ENCODE measurements around the gene SFXN2.

Gene SFXN2

DNA sequence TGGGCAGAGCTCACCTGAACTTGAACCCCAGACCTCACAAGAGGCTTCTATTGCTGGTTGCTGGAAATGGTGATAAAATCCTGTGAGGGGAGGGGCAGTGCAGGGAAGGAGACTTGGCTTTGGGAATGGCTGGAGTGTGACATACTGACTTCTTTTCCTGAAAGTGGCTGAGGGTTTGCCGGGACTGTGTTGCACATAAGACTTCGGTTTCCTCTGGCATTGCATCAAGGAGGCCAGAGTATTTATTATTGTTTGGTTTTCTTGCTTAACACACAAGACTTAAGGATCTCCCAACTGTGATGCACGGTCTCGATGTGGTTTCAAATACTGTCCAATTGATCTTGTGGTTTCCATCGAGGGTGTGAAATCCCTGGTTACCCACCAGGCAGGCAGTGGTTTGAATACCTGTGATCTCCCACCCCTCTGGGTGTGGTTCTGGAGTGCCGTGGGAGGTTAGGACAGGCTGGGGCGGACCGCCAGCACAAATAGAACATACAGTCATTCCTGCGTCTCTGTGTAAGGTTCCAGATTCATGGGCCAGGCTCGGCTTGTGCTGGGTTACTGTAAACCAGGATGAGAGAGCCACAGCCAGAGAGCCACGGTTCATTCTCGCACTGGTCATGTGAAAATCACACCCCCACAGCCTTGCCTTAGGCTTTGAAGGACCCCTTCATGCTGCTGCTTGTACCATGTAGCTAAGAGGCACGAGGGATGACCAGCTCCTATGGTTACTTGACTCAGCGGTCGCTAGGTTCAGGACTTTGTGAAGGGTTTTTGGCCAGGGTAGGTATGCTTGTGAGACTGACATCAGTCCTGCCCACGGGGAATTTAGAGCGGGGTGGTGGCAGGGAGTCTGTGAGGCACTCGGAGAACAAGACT lies 68.5 kb downstream of the SFXN2 start:
- Histone ChIP-seq H3K27ac (replicated peaks) (0 out of 2 replicates have a peak overlapping the region, but pooled peaks have one; percentile 9), H3K4me3 (replicated peaks; ENCODE audit: insufficient read depth, low read length) (no peak overlapping the region), H3K27me3 (ENCODE audit: insufficient read depth, poor library complexity, severe bottlenecking) (no peaks in the 10 kb centered on the region)
- no peak for DNase-seq (ENCODE audit: low read depth in 1 of 2, low spot score in 1 of 2)
- TF ChIP-seq SPI1 (IDR thresholded peaks at IDR 0.05; ENCODE audit: borderline replicate concordance, low read depth): no peak

DNA sequence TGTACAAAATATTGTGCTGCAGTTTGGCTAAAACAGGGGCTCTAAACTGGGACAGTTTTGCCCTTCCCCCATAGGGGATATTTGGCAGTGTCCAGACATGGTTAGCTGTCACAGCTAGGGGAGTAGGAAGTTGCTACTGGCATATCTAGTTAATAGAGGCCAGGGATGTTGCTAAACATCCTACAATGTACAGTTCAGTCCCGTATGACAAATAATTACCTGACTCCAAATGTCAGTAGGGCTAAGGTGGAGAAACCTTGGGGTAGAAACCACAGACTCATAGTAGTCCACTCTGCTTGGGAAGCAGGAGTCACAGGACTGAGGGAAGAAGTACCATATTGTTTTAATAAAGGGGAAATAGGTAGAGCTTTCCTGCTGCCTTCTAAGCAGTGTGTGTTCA lies 69.1 kb downstream of the SFXN2 start:
- Histone ChIP-seq H3K27ac (replicated peaks) (no peak overlapping the region), H3K27me3 (ENCODE audit: insufficient read depth, poor library complexity, severe bottlenecking) (no peaks in the 10 kb centered on the region), H3K4me3 (replicated peaks; ENCODE audit: insufficient read depth, low read length) (no peak overlapping the region)
- peak in 1 of 2 experiments; percentile 32 for DNase-seq (ENCODE audit: low read depth in 1 of 2, low spot score in 1 of 2)
- no peak for TF ChIP-seq SPI1 (IDR thresholded peaks at IDR 0.05; ENCODE audit: borderline replicate concordance, low read depth)
- TF ChIP-seq, protein P1, sequence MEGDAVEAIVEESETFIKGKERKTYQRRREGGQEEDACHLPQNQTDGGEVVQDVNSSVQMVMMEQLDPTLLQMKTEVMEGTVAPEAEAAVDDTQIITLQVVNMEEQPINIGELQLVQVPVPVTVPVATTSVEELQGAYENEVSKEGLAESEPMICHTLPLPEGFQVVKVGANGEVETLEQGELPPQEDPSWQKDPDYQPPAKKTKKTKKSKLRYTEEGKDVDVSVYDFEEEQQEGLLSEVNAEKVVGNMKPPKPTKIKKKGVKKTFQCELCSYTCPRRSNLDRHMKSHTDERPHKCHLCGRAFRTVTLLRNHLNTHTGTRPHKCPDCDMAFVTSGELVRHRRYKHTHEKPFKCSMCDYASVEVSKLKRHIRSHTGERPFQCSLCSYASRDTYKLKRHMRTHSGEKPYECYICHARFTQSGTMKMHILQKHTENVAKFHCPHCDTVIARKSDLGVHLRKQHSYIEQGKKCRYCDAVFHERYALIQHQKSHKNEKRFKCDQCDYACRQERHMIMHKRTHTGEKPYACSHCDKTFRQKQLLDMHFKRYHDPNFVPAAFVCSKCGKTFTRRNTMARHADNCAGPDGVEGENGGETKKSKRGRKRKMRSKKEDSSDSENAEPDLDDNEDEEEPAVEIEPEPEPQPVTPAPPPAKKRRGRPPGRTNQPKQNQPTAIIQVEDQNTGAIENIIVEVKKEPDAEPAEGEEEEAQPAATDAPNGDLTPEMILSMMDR (IDR thresholded peaks at IDR 0.05; ENCODE audit: insufficient read depth, low read length): no peak
- TF ChIP-seq GABPA (IDR thresholded peaks at IDR 0.05; ENCODE audit: low read depth): no peak
- TF ChIP-seq POLR2AphosphoS5 (IDR thresholded peaks at IDR 0.05; ENCODE audit: low read depth): no peak
- TF ChIP-seq, protein P2, sequence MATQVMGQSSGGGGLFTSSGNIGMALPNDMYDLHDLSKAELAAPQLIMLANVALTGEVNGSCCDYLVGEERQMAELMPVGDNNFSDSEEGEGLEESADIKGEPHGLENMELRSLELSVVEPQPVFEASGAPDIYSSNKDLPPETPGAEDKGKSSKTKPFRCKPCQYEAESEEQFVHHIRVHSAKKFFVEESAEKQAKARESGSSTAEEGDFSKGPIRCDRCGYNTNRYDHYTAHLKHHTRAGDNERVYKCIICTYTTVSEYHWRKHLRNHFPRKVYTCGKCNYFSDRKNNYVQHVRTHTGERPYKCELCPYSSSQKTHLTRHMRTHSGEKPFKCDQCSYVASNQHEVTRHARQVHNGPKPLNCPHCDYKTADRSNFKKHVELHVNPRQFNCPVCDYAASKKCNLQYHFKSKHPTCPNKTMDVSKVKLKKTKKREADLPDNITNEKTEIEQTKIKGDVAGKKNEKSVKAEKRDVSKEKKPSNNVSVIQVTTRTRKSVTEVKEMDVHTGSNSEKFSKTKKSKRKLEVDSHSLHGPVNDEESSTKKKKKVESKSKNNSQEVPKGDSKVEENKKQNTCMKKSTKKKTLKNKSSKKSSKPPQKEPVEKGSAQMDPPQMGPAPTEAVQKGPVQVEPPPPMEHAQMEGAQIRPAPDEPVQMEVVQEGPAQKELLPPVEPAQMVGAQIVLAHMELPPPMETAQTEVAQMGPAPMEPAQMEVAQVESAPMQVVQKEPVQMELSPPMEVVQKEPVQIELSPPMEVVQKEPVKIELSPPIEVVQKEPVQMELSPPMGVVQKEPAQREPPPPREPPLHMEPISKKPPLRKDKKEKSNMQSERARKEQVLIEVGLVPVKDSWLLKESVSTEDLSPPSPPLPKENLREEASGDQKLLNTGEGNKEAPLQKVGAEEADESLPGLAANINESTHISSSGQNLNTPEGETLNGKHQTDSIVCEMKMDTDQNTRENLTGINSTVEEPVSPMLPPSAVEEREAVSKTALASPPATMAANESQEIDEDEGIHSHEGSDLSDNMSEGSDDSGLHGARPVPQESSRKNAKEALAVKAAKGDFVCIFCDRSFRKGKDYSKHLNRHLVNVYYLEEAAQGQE (IDR thresholded peaks at IDR 0.05; ENCODE audit: insufficient replicate concordance, low read depth): no peak

DNA sequence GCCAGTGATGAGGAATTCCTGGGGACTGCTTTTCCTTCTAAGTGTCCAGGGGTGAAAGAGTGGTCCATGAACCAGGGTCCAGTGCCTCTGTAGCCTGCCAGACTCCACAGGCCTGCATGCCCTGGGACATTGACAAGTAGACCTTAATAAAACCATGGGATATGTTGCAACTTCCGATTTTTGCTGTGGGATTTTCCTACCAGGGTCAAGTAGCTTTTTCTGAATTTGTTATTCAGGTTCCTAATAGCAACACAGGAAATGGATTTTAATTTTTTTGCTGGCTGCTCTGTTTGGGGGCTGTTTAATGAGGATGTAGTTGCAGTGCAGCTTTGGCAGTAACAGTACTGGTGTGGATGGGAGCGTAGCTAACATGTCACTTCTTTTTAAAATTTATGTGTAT lies 71.4 kb downstream of the SFXN2 start:
- TF ChIP-seq GABPA (IDR thresholded peaks at IDR 0.05; ENCODE audit: low read depth): no peak
- TF ChIP-seq SPI1 (IDR thresholded peaks at IDR 0.05; ENCODE audit: borderline replicate concordance, low read depth): peak; percentile 7; the same call in 1 of the 2 replicates
- TF ChIP-seq POLR2AphosphoS5 (IDR thresholded peaks at IDR 0.05; ENCODE audit: low read depth): no peak
- Histone ChIP-seq H3K27ac (replicated peaks) (peak overlapping the region; percentile 55), H3K4me3 (replicated peaks; ENCODE audit: insufficient read depth, low read length) (no peak overlapping the region), H3K27me3 (ENCODE audit: insufficient read depth, poor library complexity, severe bottlenecking) (no peaks in the 10 kb centered on the region)
- peak in 1 of 2 experiments; percentile 73 for DNase-seq (ENCODE audit: low read depth in 1 of 2, low spot score in 1 of 2)

DNA sequence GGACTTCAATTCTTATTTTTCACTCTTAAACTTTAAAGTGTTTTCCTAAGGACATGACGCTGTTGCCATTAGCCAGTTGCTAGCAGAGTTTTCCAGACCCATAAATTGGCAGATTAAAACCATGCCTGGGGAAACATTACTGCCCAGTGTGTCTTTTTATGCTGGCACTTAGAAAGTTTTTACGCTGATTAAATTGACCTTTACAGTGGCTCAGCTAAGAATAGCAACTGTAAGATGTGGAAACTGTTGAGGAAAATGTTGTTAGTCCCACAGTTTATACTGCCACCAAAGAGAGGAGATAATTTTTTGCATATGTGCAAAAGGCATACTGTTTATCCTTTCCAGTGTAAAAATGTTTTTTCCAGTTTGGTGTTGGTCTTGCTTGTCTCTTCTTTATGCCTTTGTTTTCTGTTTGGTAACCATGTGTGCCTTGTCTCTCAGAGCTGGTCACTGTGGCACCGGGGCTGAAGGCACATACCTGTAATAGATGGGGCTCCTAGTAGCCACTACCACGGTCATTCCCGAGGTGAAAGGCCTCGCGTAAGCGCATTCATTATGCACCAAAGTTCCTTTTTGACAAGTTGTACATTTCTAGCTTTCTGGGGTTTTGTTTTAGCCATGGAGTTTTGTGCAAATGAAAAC lies 77.4 kb downstream of the SFXN2 start:
- Histone ChIP-seq H3K27ac (replicated peaks) (no peak overlapping the region), H3K4me3 (replicated peaks; ENCODE audit: insufficient read depth, low read length) (no peak overlapping the region), H3K27me3 (ENCODE audit: insufficient read depth, poor library complexity, severe bottlenecking) (no peaks in the 10 kb centered on the region)
- no peak for DNase-seq (ENCODE audit: low read depth in 1 of 2, low spot score in 1 of 2)
- TF ChIP-seq, protein P2 (IDR thresholded peaks at IDR 0.05; ENCODE audit: insufficient replicate concordance, low read depth): no peak
- TF ChIP-seq GABPA (IDR thresholded peaks at IDR 0.05; ENCODE audit: low read depth): no peak
- TF ChIP-seq, protein P1 (IDR thresholded peaks at IDR 0.05; ENCODE audit: insufficient read depth, low read length): no peak
- TF ChIP-seq POLR2AphosphoS5 (IDR thresholded peaks at IDR 0.05; ENCODE audit: low read depth): no peak
- no peak for TF ChIP-seq SPI1 (IDR thresholded peaks at IDR 0.05; ENCODE audit: borderline replicate concordance, low read depth)

All from HL-60 (cell line).